GM15510 (cell line): Measurements from ENCODE around the gene GPR89B.

Experiments
- POLR2A ChIP-seq: IDR thresholded peaks from 3 replicates; pipeline ENCODE4 v1.6.1; 2011; ENCODE audit warnings: borderline replicate concordance; ENCODE audit not compliant: insufficient read length; ENCODE audit errors: extremely low read depth

GPR89B gene

DNA sequence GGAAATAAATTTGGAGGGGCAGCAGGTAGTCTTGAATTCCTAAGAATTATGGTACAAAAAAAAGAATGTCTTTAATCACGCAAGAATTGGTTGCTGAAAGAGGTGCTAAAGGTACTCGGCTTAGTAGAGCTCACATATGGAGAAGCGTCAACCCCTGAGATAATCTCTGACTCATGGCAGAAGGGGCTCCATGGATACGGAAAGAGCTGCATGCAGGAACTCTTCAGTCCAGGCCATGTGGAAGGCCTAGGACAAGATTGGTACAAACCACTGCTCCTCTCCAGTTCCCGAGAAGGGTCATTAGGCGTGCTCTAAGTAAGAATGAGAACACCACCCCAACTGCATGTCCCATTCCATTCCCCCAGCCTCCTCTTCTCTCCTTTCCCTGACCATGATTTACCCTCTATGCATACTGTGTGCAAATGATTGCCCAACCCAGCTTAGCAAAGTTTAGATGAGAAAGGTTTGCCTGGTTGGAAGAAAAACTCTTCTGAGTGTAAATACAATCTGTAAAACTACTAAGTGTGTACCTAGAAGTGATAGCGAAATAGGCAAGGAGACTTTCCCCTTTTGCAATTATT lies 14.8 kb upstream of the GPR89B start:
- TF ChIP-seq POLR2A, result no peak

DNA sequence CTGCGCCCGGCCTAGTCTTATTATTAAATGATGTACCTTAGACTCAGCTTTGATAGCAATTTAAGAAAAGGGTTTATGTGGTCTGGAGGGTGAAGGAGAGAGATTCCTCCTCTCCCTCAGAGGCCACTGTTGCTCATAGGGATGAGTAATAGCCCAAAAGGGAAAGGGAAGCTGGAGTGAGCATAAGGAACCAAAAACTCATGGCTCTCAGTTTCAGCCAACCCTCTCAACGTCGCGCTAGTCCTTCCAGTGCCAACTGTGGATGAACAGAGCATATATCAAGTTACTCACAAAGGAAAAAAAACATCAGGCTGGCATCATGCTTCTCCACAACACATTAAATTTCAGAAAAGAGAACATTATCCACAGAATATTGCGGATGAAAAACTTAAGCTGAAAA lies 8.3 kb upstream of the GPR89B start:
- no peak for TF ChIP-seq POLR2A

DNA sequence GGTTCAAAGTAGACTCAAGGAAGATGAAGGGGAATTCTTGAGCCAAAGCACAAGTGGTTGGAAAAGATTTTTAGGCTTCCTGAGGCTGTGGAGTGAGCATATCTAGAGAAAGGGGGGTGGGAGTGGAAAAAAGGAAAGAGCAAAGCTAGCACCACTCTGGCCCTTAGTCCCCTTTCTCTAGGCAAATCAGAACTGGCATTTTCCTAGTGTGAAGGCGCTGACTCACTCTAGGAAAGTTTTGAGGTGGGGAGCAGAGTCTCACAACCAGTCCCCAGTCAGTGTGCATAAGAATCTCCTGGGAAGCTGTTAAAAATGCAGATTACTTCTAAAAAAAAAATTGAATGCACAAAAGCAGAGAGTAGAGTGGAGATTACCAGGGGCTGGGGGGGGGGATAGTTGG lies 3.4 kb upstream of the GPR89B start:
- TF ChIP-seq POLR2A, result no peak

DNA sequence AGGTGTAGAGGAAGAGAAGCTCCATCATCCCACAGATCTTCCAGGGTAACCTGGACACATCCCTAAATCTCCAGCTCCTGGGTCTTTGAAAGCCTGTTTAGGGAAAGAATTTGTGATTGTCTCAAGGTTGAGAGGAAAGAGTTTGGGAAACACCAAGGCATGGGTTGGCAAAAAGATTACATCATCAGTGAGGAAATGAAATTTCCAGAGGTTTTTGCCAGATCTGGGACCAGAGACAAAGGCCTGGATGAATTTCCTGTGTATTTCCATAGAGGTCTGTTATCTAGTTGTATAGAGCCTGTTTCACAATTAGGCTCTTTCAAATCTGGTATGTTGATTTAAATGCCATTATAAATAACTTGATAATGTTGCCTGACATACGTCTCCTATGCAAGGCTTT lies 82.3 kb downstream of the GPR89B start:
- no peak for TF ChIP-seq POLR2A

DNA sequence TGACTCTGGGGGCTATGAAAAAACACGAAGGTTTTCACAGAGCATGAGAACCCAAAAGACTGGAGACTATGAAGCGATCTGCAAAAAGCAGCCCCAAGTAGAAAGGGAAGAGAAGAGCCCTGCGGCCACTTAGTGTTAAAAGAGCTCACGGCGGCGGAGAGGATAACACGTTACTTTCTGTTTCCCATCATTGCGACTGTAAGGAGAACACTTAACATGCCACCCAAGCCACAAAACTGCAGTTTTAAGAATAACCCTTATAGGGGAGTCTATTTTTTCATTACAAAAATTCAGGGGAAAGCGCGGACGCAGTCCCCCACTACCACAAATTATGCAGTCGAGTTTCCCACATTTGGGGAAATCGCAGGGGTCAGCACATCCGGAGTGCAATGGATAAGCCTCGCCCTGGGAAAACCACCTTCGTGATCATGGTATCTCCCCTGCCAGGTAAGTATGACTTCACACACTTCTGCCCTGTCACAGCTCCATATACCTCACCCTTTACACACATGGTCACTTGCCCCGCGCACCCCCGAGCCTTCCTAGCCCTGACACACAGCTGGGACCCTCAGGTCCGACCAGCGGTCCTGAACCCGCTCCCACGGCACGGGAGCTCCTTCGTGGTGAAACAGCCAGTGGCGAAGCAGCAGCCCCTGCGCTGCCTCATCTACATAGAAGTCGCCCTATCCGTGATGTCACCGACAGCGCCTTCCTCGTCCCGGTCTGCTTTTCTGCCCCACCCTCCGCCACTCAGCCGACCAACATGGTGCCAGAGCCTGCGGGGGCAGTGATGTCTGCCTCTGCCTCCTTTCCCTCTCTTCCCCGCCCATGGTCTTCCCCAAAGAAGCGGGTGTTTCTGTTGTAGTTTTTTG lies 110.5 kb downstream of the GPR89B start:
- TF ChIP-seq POLR2A, result peak; percentile 85
